GM15510 (cell line): ENCODE data around the gene HSFX1.

Experiments used
- POLR2A ChIP-seq: IDR thresholded peaks from 3 replicates; pipeline ENCODE4 v1.6.1; 2011; ENCODE audit warnings: borderline replicate concordance; ENCODE audit not compliant: insufficient read length; ENCODE audit errors: extremely low read depth

HSFX1 gene

GRCh38 chrX:149818652-149819051 lies 44.8 kb downstream of the HSFX1 start:
- no peak for TF ChIP-seq POLR2A

DNA sequence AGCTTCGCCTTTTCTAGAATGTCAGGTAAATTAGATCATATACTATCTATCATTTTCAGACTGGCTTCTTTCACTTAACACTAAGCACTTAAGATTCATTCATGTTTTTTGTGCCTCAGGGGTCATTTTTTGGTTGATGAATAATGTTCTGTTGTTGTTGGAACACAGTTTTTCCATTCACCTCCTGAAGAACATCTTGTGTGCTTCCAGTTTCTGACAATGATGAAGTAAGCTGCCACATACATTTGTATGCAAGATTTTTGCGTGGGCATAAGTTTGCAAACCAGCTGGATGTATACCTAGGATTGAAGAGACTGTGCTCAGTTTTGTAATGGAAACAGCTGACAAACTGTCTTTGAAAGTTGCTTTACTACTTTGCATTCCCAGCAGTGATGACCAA lies 45.5 kb downstream of the HSFX1 start:
- TF ChIP-seq POLR2A: no peak

GRCh38 chrX:149825424-149825823 lies 51.6 kb downstream of the HSFX1 start:
- TF ChIP-seq POLR2A: no peak
